Esophagus muscularis mucosa (tissue), 4 donors: ENCODE results near the gene NRXN3. TPM values are rescaled to one million over a fixed set of nuclear protein-coding genes. Genes with fewer than 3 reads are reported as not detected.

Experiments used
- DNase-seq: peaks from one replicate; pipeline ENCODE4 v3.0.0-alpha.2; 2017; ENCODE audit errors: extremely low spot score
- H3K27ac ChIP-seq, 4 donors: fragments of 200-600 bp; sonication (generic); replicated peaks in 1 of 4; 1 replicate in 3 of 4; 2 replicates in 1 of 4; pipeline ENCODE4 v1.5.1; 2016 to 2019; ENCODE audit warnings: mild to moderate bottlenecking in 1 of 4
- H3K27me3 ChIP-seq, 4 donors: fragments of 200-600 bp; sonication (generic); one replicate each; pipeline versions ENCODE4 v1.5.1 to v1.6.0; 2016 to 2019
- H3K36me3 ChIP-seq, 4 donors: fragments of 200-600 bp; sonication (generic); one replicate each; pipeline ENCODE4 v1.5.1; 2016 to 2019
- H3K4me1 ChIP-seq, 4 donors: fragments of 200-600 bp; sonication (generic); one replicate each; pipeline ENCODE4 v1.5.1; 2016 to 2019
- H3K4me3 ChIP-seq, 4 donors: fragments of 200-600 bp; sonication (generic); 1 replicate in 2 of 4; 2 replicates in 2 of 4; pipeline ENCODE4 v1.5.1; 2016 to 2019; ENCODE audit warnings: mild to moderate bottlenecking in 4 of 4, moderate library complexity in 1 of 4
- H3K9me3 ChIP-seq, 4 donors: fragments of 200-600 bp; sonication (generic); 1 replicate in 3 of 4; 2 replicates in 1 of 4; pipeline ENCODE4 v1.5.1; 2016 to 2019
- CTCF ChIP-seq, 3 experiments: fragments of 200-600 bp in 2 of 3; fragments of 450-650 bp in 1 of 3; sonication (generic) in 2 of 3; IDR thresholded peaks; one replicate each; pipeline ENCODE4 v1.5.1; 2017 to 2019; ENCODE audit warnings: antibody characterized with exemption in 3 of 3, mild to moderate bottlenecking in 2 of 3, moderate library complexity in 1 of 3
- EP300 ChIP-seq: sonication (generic); formaldehyde crosslinking; IDR thresholded peaks from one replicate; pipeline ENCODE4 v1.6.1; 2017; ENCODE audit warnings: antibody characterized with exemption
- POLR2A ChIP-seq: fragments of 450-650 bp; IDR thresholded peaks from one replicate; pipeline ENCODE4 v1.6.1; 2017; ENCODE audit warnings: antibody characterized with exemption, moderate library complexity, mild to moderate bottlenecking, low read depth
- POLR2AphosphoS5 ChIP-seq, 2 donors: sonication (generic); formaldehyde crosslinking; IDR thresholded peaks; one replicate each; pipeline ENCODE4 v1.6.1; 2017; ENCODE audit warnings: antibody characterized with exemption in 2 of 2
- WGBS: methylation state at CpG from one replicate; pipeline ENCODE4 v1.1.5; 2018; 5-methylcytosine and 5-hydroxymethylcytosine counted together
- intact Hi-C: fragments of 100-400 bp; cut with DNase I; formaldehyde crosslinking; loops from one replicate; pipeline ENCODE4 v1.15.1; 2023
- total RNA-seq, 4 donors: library from RNA; depleted of rRNA; stranded (reverse); fragments of >200 nt; gene quantifications; one replicate each; pipeline versions ENCODE4 v1.1.0 to v1.2.1, GENCODE V29; 2016

Gene NRXN3
- total RNA-seq, 4 donors from 2014 or later, result 71.1 to 159 (median 122) TPM

DNA sequence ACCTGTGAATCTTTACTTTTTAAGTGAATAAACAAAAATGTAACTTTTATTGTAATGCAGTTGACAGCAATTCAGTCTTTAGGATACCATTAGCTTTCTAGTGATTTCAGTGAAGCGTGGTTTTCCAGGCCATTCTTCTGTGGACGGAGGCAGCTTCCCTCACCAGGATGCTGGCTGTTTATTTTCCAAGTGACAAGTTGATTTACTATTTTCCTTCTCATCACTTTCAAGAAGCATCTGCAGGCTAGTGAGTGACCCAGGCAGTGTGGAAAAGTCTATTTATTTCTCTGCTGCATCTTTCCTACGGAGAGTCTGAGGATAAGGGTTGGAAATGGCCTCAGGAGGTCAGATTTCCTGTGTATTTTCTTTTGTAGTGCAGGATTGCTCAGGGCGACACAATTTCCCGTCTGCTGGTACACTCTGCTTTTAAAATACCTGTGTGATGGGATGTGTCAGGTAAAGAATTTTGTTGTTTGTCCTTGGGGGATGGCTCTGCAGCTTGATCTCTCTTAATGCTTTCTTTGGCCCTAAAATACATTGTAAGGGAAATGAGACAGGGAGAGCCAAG is 467.8 kb downstream of the NRXN3 start:
- Histone ChIP-seq H3K27ac (no peak overlapping the region), H3K27me3 (no peaks in the 10 kb centered on the region), H3K4me1 (peaks cover 0 to 12% (median 4%) of the 10 kb centered on the region in 4 donors), H3K9me3 (no peaks in the 10 kb centered on the region), H3K4me3 (no peak overlapping the region), H3K36me3 (no peaks in the 10 kb centered on the region)
- TF ChIP-seq POLR2A (no peak), CTCF (IDR thresholded peaks at IDR 0.05) (no peak), EP300 (no peak), POLR2AphosphoS5 (IDR thresholded peaks at IDR 0.05) (no peak)
- WGBS, result 26% methylated on average over 5 of the region's 5 CpGs
- intact Hi-C loops, result no loop called here
- no peak for DNase-seq

- no peaks in the 10 kb centered on the region for H3K36me3 ChIP-seq
- no peak overlapping the region for H3K27ac ChIP-seq
- H3K4me3 ChIP-seq, result no peak overlapping the region
- peaks cover 0 to 12% (median 4%) of the 10 kb centered on the region in 4 donors for H3K4me1 ChIP-seq
- H3K27me3 ChIP-seq, result no peaks in the 10 kb centered on the region
- WGBS, result 59% methylated on average over 2 of the region's 3 CpGs
- no peaks in the 10 kb centered on the region for H3K9me3 ChIP-seq
- intact Hi-C loops, result no loop called here
- no peak for DNase-seq
- TF ChIP-seq POLR2A (no peak), CTCF (IDR thresholded peaks at IDR 0.05) (no peak), POLR2AphosphoS5 (IDR thresholded peaks at IDR 0.05) (no peak), EP300 (no peak)
These were observed 468.8 kb downstream of the NRXN3 start for GRCh38 chr14:78638926-78639325.

DNA sequence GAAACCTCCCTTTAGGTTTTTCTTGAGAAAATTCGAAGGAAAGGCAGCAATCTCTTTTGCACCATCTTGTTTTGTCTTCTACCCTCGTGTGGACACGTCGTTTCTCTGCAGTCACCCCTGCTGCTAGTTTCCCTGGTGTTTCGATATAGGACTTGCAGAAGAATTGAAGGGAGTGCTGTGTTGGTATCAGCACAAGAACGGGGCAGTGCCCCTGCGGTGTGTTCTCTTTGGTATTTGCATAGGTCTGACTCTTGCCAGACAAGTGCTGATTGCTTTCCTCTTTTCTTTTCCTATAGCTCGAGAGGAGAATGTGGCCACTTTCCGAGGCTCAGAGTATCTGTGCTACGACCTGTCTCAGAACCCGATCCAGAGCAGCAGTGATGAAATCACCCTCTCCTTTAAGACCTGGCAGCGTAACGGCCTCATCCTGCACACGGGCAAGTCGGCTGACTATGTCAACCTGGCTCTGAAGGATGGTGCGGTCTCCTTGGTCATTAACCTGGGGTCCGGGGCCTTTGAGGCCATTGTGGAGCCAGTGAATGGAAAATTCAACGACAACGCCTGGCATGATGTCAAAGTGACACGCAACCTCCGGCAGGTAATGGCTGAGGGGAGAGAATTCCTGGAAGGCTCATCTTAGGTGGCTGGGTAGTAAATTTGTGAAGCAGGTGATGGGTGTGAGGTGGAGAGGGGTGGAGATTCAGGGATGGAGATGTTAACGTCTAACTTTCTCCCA is 474.8 kb downstream of the NRXN3 start:
- no peak overlapping the region for H3K4me3 ChIP-seq
- peaks cover 0 to 4% (median 0%) of the 10 kb centered on the region in 4 donors for H3K4me1 ChIP-seq
- TF ChIP-seq POLR2AphosphoS5 (IDR thresholded peaks at IDR 0.05), result no peak
- no peak for TF ChIP-seq CTCF (IDR thresholded peaks at IDR 0.05)
- TF ChIP-seq POLR2A, result no peak
- TF ChIP-seq EP300, result no peak
- H3K27me3 ChIP-seq, result no peaks in the 10 kb centered on the region
- no peaks in the 10 kb centered on the region for H3K9me3 ChIP-seq
- H3K36me3 ChIP-seq, result no peaks in the 10 kb centered on the region
- intact Hi-C loops, result no loop called here
- DNase-seq, result no peak
- H3K27ac ChIP-seq, result no peak overlapping the region
- WGBS, result 75% methylated on average over 18 of the region's 22 CpGs

DNA sequence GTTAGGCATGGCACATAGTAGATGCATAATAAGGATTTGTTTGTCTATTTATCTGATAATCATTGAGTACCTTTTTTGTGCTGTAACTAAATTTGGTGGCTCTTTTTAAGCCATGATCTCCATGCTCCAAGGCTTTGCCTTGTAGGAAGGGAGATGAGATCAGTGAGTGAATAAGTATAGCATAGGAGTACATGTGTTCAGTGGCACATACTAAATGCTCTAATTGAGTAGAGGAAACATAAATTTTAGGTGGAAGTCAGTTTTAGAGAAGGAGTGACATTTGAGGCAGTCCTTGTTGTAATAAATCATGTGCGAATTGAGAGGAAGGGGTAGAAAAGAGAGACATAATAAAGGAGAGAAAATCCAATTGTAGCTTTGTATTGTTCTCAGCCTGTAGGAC is 482.6 kb downstream of the NRXN3 start:
- Histone ChIP-seq H3K27ac (no peak overlapping the region), H3K9me3 (no peaks in the 10 kb centered on the region), H3K4me3 (no peak overlapping the region), H3K27me3 (no peaks in the 10 kb centered on the region), H3K4me1 (no peaks in the 10 kb centered on the region), H3K36me3 (no peaks in the 10 kb centered on the region)
- intact Hi-C loops, result no loop called here
- TF ChIP-seq CTCF (IDR thresholded peaks at IDR 0.05) (no peak), EP300 (no peak), POLR2AphosphoS5 (IDR thresholded peaks at IDR 0.05) (no peak), POLR2A (no peak)
- WGBS, result 89% methylated on average over 1 of the region's 1 CpG
- DNase-seq, result no peak
